Esophagus muscularis mucosa (tissue), 4 donors: Measurements from ENCODE around the gene ERBB2.

ENCODE experiments used
- CTCF ChIP-seq, 3 experiments: fragments of 200-600 bp in 2 of 3; fragments of 450-650 bp in 1 of 3; sonication (generic) in 2 of 3; IDR thresholded peaks; one replicate each; pipeline ENCODE4 v1.5.1; 2017 to 2019; ENCODE audit warnings: antibody characterized with exemption in 3 of 3, mild to moderate bottlenecking in 2 of 3, moderate library complexity in 1 of 3
- EP300 ChIP-seq: sonication (generic); formaldehyde crosslinking; IDR thresholded peaks from one replicate; pipeline ENCODE4 v1.6.1; 2017; ENCODE audit warnings: antibody characterized with exemption
- POLR2A ChIP-seq: fragments of 450-650 bp; IDR thresholded peaks from one replicate; pipeline ENCODE4 v1.6.1; 2017; ENCODE audit warnings: antibody characterized with exemption, moderate library complexity, mild to moderate bottlenecking, low read depth
- POLR2AphosphoS5 ChIP-seq, 2 donors: sonication (generic); formaldehyde crosslinking; IDR thresholded peaks; one replicate each; pipeline ENCODE4 v1.6.1; 2017; ENCODE audit warnings: antibody characterized with exemption in 2 of 2

- no peak for TF ChIP-seq POLR2A
- TF ChIP-seq CTCF (IDR thresholded peaks at IDR 0.05): no peak
- no peak for TF ChIP-seq POLR2AphosphoS5 (IDR thresholded peaks at IDR 0.05)
- TF ChIP-seq EP300: no peak
These were observed 23.3 kb downstream of the ERBB2 start for GRCh38 chr17:39722965-39723848.
